ENCODE results near the gene ATG101. TPM values are rescaled to one million over a fixed set of nuclear protein-coding genes. Genes with fewer than 3 reads are reported as not detected.

Gene ATG101
- total and polyA plus RNA-seq, 2 of the 13 experiments (the other 11 are each of a cell fraction or from before 2014, with no cell fraction given): 58.2 to 67.7 TPM

GRCh38 chr12:52032804-52033445 lies 36.9 kb upstream of the ATG101 start (continued):
- TF ChIP-seq HOXA9 (CRISPR knock-in tag; IDR thresholded peaks at IDR 0.05; ENCODE audit: borderline replicate concordance): no peak
- TF ChIP-seq FOXA1 (IDR thresholded peaks at IDR 0.05): no peak
- peak; percentile 38 for TF ChIP-seq FOXA1 (CRISPR knock-in tag; IDR thresholded peaks at IDR 0.05)
- TF ChIP-seq FOXA3 (CRISPR knock-in tag; IDR thresholded peaks at IDR 0.05): 0 out of 2 replicates have a peak, but pooled peaks have one; percentile 14
- TF ChIP-seq ZNF331 (CRISPR knock-in tag; IDR thresholded peaks at IDR 0.05): no peak
- no peak for TF ChIP-seq ZNF530 (CRISPR knock-in tag; IDR thresholded peaks at IDR 0.05; ENCODE audit: low read depth)
- TF ChIP-seq ZNF264 (CRISPR knock-in tag; IDR thresholded peaks at IDR 0.05): 0 out of 2 replicates have a peak, but pooled peaks have one; percentile 15
- TF ChIP-seq, protein P1, sequence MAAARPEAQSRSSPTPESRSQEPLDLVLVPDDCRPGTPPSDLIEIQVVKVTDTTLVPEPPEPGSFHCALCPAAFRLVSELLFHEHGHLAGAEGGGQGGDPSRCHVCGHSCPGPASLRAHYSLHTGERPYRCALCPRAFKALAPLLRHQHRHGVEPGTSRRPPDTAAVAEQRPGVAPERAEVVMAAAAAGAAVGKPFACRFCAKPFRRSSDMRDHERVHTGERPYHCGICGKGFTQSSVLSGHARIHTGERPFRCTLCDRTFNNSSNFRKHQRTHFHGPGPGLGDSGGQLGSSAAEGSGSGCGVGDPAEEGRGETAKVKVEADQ (CRISPR knock-in tag; IDR thresholded peaks at IDR 0.05; ENCODE audit: borderline replicate concordance): no peak
- TF ChIP-seq, protein P2, sequence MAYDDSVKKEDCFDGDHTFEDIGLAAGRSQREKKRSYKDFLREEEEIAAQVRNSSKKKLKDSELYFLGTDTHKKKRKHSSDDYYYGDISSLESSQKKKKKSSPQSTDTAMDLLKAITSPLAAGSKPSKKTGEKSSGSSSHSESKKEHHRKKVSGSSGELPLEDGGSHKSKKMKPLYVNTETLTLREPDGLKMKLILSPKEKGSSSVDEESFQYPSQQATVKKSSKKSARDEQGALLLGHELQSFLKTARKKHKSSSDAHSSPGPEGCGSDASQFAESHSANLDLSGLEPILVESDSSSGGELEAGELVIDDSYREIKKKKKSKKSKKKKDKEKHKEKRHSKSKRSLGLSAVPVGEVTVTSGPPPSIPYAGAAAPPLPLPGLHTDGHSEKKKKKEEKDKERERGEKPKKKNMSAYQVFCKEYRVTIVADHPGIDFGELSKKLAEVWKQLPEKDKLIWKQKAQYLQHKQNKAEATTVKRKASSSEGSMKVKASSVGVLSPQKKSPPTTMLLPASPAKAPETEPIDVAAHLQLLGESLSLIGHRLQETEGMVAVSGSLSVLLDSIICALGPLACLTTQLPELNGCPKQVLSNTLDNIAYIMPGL (CRISPR knock-in tag; IDR thresholded peaks at IDR 0.05; ENCODE audit: borderline replicate concordance in 1 of 2, low read depth in 1 of 2): peak; percentile 19 to 54; a peak in 3 of 4 replicates
- TF ChIP-seq RBFOX2 (IDR thresholded peaks at IDR 0.05; ENCODE audit: low read depth, low read length): peak; percentile 60
- TF ChIP-seq HNF4A (CRISPR knock-in tag; IDR thresholded peaks at IDR 0.05): no peak
- TF ChIP-seq NFYB (CRISPR knock-in tag; IDR thresholded peaks at IDR 0.05): peak; percentile 84
- no peak for TF ChIP-seq RFX1 (IDR thresholded peaks at IDR 0.05)
- no peak for TF ChIP-seq HMGA1 (CRISPR knock-in tag; conservative IDR thresholded peaks at IDR 0.05)
- no peak for TF ChIP-seq ZBTB34 (CRISPR knock-in tag; IDR thresholded peaks at IDR 0.05)
- peak; percentile 88 for TF ChIP-seq CREB1 (IDR thresholded peaks at IDR 0.05)
- TF ChIP-seq CREB1 (CRISPR knock-in tag; IDR thresholded peaks at IDR 0.05): peak; percentile 72
- 0 out of 2 replicates have a peak, but pooled peaks have one; percentile 24 for TF ChIP-seq KLF6 (CRISPR knock-in tag; IDR thresholded peaks at IDR 0.05)
- 0 out of 2 replicates have a peak, but pooled peaks have one; percentile 26 for TF ChIP-seq ZNF276 (CRISPR knock-in tag; IDR thresholded peaks at IDR 0.05; ENCODE audit: low read depth)
- no peak for TF ChIP-seq RXRA (CRISPR knock-in tag; IDR thresholded peaks at IDR 0.05)
- no peak for TF ChIP-seq MLX (CRISPR knock-in tag; IDR thresholded peaks at IDR 0.05)
- TF ChIP-seq ZNF3 (CRISPR knock-in tag; IDR thresholded peaks at IDR 0.05): no peak
- TF ChIP-seq, protein P3, sequence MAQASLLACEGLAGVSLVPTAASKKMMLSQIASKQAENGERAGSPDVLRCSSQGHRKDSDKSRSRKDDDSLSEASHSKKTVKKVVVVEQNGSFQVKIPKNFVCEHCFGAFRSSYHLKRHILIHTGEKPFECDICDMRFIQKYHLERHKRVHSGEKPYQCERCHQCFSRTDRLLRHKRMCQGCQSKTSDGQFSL (CRISPR knock-in tag; IDR thresholded peaks at IDR 0.05): no peak
- TF ChIP-seq PRMT3 (CRISPR knock-in tag; IDR thresholded peaks at IDR 0.05; ENCODE audit: borderline replicate concordance, low read depth): no peak
- no peak for TF ChIP-seq ZSCAN30 (CRISPR knock-in tag; IDR thresholded peaks at IDR 0.05)
- TF ChIP-seq ZNF75D (CRISPR knock-in tag; IDR thresholded peaks at IDR 0.05; ENCODE audit: borderline replicate concordance): no peak

Measured in HepG2 (cell line).